Endometrium (tissue), 2 donors: ENCODE measurements around the gene VSIG10L.

Experiments
- FAIRE-seq: peaks from 2 replicates; lab custom pipeline; 2012; peaks lifted over from hg19 to GRCh38; lab: Jason Lieb, UNC
- donor health status: control.
- donor health status: control.

Gene VSIG10L

DNA sequence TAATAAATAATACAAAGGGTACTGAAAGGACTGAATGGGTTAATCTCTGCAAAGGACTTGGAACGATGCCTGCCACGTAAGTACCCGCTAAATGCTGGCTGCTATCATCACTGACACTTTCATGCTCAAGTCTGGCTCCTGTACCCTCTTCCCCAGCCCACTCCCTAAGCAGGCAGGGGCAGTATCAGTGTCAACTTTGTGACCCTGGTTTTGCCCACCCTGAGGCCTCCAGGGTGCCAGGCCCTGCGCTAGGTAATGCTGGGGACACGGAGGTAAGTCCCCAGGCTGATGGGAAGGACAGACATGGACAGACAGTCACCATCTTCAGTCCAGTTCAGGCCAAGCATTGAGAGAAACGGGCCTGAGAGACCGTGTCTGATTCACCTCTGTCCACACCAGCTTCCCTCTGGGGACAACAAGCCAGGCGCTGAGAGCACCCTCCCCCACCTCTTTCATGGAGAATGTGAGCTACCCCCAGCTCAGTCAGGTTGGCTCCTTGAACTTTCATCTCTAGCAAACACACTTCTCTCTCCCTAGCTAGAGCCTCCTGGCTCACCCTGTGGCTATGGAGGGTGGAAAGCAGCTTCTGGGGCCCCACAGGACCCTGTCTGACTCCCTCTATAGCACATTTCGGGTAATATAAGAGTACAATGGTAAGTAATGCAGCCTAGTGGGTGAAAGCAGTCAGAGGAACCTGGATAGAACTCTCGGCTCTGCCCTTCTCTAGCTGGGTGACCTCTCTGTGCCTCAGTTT, 23.4 kb upstream of the VSIG10L start:
- FAIRE-seq = no peak

DNA sequence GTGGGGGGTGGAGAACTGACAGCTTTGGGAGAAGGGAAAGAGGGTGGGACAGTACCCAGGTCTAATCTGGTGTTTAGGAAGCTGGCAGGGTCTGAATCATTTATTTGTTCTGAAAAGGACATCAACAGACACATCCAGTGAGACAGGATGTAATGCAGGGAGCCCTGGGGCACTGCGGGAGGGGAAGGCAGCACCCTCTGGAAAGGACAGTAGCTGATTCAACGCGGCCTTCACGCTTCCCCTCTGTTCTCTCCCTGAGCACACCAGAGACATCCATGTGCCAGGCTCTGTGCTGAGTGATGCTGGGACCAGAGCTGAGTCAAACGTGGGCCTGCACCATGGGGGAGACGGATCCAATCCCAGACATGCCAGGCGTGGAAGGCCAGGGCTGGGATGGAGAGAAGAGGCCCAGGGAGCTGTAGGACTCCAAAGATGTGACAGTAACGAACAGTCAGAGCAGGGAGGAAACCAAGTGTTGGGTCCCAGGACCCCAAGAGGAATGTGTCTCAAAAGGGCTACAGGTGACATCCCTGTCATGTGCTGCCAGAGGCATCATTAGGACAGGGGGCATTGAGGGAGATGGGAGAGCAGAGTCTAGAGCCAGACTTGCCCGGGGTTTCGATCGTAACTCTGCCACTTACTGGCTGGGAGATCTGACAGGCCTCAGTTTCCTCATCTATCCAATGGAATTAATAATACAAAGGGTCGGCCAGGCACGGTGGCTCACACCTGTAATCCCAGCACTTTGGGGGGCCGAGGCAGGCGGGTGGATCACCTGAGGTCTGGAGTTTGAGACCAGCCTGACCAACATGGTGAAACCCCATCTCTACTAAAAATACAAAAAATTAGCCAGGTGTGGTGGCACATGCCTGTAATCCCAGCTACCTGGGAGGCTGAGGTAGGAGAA, 22.5 kb upstream of the VSIG10L start:
- FAIRE-seq = no peak

- FAIRE-seq = no peak
Measured at GRCh38 chr19:51361239-51361638, 19.3 kb upstream of the VSIG10L start.

GRCh38 chr19:51359294-51359693, 17.4 kb upstream of the VSIG10L start:
- FAIRE-seq = no peak

GRCh38 chr19:51357952-51358351, 16.0 kb upstream of the VSIG10L start:
- no peak for FAIRE-seq

- no peak for FAIRE-seq
Measured at GRCh38 chr19:51356159-51356801, 14.3 kb upstream of the VSIG10L start.

DNA sequence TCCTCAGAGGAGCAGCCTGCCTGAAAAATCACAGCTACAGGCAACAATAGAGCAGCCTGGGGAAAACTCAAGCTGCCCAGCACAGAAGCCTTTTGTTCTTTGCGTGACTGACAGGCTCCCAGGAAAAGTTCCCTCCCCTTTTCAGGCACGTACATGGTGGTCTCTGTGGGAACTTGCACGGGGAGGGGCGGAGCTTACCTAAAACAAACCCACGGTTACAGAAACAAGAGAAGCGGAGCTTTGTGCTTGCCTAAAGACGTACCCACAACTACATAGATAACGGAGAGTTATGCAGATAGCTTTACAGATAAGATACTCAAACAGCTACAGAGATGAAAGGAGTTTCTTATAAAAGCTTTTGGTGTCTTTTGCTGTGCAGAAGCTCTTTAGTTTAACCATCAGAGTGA, 12.8 kb upstream of the VSIG10L start:
- no peak for FAIRE-seq

DNA sequence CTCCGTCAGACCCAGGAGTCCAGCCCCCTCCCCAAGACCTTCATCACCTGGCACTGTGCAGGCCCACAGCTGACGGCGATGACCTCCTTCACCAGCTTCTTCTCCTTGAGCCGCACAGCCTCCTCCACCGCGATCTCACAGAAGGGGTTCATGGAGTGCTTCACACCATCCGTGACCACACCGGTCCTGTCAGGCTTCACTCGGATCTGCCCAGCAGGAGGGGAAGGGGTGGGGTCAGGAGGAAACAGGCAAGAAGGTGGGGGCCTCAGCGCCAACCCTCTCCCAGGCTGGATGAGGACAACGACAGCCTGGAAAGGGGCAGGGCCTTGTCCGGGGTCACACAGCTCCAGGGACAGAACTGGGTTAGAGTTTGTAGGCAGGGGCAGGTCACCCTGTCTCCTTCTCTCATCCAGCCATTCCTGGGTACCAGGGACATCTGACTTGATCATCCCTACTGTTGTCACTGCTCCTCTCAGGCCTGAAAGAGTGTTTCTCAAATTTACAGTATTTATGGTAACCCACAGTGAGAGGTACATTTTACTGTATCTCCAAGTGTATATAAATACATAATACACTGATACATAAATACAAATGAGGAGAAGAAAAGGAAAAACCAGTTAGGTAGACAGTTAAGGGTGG, 12.3 kb upstream of the VSIG10L start:
- no peak for FAIRE-seq

DNA sequence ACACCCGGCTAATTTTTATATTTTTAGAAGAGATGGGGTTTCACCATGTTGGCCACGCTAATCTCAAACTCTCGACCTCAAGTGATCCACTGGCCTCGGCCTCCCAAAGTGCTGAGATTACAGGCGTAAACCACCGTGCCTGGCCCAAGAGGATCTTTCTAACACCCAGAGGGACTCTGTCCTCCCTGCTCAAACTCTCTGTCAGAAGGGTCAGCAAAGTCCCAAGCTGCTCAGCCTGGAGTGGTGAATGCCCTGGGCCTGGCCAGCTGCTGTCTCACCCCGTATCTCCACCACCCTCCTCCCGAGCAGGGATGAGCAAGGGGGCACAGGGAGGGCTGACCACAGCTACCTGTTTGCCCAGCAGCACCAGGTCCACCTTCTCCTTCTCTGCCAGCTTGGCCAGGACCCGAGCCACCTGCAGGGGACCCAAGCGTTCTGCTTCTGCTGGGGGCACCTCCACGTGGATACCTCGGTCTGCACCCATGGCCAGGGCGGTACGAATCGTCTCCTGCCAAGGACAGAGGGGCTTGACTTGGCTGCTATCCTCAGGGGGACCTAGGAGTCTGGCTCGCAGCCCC, 10.9 kb upstream of the VSIG10L start:
- FAIRE-seq = no peak

GRCh38 chr19:51351266-51351990, 9.5 kb upstream of the VSIG10L start:
- FAIRE-seq = no peak

DNA sequence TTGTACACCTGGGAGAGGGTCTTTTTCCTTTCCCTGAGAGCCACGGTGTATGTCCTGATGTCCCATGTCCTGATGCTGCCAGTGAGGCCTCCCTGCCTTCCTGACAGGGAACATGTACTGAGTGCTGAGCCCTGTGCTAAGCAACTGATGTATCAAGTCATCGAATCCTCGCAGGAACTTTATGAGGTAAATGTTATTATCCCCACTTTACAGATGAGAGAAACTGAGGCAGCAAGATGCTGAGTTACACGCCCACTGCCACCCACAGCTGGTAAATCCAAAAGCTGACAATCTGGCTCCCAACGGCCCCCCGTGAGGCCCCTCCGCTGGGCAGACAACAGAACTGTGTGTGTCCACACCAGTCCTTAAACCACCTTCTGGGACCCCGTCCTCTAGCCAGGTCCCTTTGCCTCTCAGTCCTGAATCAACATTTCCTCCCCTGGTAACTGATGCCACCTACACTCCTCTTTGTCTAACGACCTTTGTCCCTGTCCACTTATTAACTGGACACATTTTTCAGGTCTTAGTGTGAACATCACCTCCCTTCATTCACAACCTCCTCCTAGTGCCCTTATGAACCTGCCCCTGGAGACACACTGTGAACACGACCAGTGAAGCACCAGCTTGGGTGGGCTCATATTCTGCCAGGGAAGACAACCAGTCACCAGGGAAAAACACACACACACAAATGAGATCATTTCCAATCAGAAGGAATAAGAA, 5.4 kb upstream of the VSIG10L start:
- FAIRE-seq = no peak

GRCh38 chr19:51346742-51347141, 4.8 kb upstream of the VSIG10L start:
- no peak for FAIRE-seq

DNA sequence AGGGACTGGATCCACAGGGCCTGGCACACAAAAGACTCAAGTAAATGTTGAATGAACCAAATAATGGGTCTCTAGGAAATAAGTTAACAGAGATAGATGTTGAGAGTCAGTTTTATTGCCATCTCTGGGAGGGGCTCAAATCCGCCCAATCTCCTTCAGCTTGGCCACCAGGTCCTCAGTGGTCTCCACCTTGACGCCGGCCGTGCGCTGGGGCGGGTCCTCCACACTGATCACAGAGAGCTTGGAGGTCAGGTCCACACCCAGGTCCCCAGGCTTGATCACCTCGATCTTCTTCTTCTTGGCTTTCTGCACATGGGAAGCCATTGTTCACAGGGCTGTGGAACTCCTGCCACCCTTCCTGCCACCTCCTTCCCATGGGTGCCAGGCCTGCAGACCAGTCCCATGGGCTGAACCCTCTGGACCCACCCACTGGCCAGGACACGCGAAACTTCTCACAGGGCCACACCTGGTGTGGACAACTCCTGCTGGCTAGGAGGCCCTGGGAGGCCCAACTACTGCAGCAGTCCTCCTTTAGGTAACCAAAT, 3.2 kb upstream of the VSIG10L start:
- FAIRE-seq = no peak

DNA sequence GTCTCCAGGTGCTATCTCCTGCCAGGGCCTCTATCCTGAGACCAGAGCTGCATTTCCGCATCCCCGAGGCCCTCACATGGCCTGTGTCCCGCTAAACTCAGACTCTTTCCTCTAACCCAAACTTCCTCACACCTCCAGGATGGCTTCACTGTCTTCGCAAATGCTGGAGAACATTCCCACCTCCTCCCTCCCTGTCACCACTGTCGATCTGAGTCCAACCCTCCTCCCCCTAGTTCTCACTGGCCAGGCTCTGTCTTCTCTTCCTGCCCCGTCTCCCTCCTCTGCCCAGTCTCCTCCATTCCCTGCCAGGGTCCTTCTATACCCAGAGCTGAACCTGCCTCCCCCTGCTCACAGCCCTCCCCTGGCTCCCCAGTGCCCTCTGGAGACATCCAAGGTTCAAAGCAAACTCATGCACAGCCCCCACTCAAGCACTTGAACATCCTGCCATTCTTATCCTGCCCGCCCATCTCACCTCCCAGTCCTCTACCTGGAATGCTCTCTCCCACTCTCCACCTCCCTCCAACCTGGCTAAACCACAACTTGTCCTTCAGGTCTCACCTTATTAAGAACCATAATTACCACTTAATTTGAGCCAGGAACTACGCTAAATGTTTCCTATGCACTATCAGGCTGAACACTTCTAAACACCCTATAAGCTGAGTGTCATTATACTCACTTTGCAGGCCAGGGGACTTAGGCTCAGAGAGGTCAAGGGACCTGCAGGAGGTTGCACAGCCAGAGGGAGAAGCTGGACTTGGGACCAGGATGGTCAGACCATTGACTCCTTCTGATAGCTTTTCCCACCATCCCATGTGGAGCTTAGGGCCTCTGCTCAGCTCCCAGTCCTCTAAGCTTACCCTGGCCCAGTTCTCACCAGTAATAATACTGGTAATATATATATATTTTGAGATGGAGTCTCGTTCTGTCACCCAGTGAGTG, 961 bp upstream of the VSIG10L start:
- FAIRE-seq = no peak

GRCh38 chr19:51341066-51341465, 873 bp downstream of the VSIG10L start:
- no peak for FAIRE-seq

DNA sequence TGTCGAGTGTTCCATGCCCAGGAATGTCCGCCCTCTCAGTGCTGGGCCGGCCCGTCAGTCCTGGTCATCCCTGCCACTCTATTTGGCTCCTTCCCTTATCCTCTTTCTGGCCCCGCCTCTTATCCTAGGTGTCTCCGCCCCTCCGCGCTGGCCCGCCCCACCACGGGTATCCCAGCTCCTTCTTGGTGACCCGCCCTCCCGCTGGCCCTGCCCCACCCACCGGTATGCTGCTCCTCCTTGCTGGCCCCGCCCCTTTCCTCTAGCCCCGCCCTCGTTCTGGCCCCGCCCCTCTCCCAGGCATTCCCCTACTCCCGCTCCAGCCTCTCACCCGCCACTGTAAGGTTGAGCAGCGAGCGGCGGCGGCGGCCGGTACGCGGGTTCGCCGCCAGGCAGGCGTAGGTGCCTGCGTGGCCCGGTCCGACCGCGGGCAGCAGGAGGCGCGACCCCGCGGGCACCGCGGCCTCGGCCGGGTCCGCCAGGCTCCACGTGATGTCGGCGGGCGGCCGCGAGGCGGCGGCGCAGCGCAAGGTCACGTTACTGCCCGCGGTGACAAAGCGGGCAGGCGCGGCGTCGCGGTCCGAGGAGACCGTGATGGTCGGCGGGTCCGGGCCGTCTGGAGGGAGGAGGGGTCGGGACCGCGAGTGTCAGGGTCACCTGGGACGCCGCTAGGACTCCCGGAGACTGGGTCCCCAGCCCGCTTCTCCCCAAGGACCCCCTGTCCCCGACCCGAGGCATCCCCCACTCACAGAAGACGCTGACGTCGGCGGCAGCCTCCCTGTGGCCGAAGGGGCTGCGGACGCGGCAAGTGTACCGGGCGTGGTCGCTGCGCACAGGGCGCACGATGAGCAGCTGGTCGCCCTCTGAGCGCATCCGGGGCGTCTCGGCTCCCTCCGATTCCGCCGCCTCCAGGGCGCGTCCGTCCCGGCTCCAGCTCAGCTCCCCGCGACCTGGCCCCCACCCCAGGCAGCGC, 2.0 kb downstream of the VSIG10L start:
- FAIRE-seq = no peak

- FAIRE-seq = no peak
Measured at GRCh38 chr19:51339313-51339686, 2.6 kb downstream of the VSIG10L start.
